GM19351 (cell line): ENCODE data around the gene ZFPM1.

Source experiments
- ATAC-seq: cut with Tn5 transposase; IDR thresholded peaks from one replicate; pipeline ENCODE4 v1.9.1; 2021; ENCODE audit warnings: mild to moderate bottlenecking, moderate library complexity; ENCODE audit not compliant: unreplicated experiment

Gene ZFPM1

DNA sequence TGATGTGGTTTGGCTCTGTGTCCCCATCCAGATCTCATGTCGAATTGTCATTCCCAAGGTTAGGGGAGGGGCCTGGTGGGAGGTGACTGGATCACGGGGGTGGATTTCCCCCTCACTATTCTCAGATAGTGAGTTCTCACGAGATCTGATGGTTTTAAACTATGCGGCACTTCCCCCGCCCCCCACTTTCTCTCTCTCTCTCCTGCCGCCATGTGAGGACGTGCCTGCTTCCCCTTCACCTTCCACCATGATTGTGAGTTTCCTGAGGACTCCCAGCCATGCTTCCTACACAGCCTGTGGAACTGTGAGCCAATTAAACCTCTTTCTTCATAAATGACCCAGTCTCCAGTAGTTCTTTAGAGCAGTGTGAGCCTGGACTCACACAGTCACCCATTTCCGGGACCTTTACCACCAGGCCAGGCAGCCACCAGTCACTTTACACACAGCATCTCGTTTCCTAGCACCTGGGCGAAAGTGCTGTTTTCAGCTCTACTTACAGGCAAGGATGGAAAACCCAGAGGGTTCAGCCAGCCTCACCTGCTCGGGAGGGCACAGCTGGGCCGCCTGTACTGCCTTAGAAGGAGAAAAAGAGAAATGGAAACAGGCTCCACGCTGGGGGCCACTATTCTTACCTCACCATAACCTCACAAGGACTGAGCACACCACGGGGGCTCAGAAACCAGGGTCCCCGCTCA lies 103.4 kb downstream of the ZFPM1 start:
- ATAC-seq = no peak

GRCh38 chr16:88558457-88559442 lies 105.7 kb downstream of the ZFPM1 start:
- no peak for ATAC-seq

GRCh38 chr16:88560714-88561484 lies 107.8 kb downstream of the ZFPM1 start:
- ATAC-seq = no peak

DNA sequence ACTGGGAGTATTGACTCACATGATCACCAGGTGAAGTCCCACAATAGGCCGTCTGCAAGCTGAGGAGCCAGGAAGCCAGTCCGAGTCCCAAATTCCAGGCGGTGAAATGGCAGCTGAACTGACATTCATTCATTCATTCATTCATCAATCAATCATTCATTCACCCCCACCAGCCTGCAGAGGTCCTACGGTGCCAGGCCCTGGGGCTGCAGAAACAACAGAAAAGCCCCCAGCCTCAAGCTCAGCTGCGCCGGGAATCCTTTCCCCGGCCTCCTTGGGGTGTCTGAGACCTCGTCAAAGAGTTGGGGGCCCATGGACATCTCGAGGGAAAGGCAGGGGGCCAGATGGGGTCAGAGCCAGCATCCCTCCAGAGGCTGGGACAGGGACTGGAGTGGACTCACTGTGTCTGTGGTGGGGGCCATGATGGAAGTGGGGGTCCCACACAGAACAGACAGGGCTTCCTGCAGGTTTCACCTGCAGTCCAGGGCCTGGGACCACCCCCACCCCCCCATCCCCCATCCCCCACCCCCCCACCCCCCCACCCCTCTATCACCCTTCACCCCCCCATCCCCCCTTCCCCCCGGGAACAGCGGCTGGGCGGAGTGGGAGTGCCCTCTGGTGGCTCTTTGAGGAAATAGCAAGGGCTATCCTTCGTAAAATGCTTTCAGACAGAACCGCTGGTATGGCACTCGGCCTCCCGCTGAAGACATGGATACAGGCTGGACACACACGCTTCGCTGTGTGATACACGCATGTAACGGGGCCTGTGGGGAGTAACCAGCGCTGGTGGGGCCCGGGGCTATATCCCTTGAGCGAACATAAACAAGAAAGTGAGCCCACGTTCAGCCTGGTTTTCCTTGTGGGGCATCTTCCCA lies 108.6 kb downstream of the ZFPM1 start:
- ATAC-seq = no peak

- no peak for ATAC-seq
These were observed 113.1 kb downstream of the ZFPM1 start for GRCh38 chr16:88566158-88566557.

GRCh38 chr16:88568710-88569613 lies 115.9 kb downstream of the ZFPM1 start:
- no peak for ATAC-seq

- peak; percentile 29 for ATAC-seq
These were observed 116.5 kb downstream of the ZFPM1 start for GRCh38 chr16:88569614-88569984.

GRCh38 chr16:88569985-88570690 lies 117.1 kb downstream of the ZFPM1 start, which contains the start of gene ZC3H18:
Gene ZC3H18 (plus strand): TSS chr16:88570403. CDS start chr16:88577124, 6,721 bp downstream.
- ATAC-seq = peak; percentile 72

DNA sequence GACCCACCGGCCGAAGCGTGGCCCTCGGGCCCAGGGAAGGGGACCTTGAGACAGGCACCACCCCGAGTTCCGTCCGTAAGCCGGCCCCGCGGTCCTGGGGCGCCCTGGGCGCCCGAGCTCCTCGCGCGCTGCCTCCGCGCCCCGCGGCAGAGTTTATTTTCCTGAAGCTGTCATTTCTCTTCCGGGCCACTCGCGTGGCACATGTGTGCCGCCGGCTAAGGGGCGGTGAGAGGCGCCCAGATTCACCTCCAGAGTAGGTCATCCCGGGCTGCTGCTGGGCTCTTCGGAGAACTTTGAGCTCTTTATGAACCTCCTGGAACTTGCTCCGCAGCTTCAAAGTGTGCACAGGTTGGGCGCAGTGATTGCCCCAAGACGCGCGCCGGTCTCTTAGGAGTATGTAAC lies 117.6 kb downstream of the ZFPM1 start:
- ATAC-seq = peak; percentile 23

DNA sequence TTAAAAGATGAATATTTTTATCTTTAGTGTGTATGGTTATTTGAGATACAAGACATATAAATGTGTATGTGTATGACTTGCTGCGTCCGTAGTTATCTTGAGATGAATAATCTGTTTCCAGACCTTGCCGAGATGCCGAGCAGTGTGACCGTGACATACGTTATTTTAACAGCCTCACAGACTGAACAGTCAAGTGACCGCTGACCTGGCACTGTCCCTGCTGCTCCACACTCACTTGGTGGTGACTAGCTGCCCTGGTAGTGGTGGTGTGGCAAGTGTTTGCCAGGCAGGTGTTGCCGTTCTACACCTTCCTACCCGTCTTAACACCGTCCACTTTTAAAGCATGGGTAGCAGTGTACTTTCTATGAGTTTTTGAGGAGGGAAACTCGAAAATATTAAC lies 122.2 kb downstream of the ZFPM1 start:
- no peak for ATAC-seq

- ATAC-seq = no peak
These were observed 123.2 kb downstream of the ZFPM1 start for GRCh38 chr16:88576307-88576706.

DNA sequence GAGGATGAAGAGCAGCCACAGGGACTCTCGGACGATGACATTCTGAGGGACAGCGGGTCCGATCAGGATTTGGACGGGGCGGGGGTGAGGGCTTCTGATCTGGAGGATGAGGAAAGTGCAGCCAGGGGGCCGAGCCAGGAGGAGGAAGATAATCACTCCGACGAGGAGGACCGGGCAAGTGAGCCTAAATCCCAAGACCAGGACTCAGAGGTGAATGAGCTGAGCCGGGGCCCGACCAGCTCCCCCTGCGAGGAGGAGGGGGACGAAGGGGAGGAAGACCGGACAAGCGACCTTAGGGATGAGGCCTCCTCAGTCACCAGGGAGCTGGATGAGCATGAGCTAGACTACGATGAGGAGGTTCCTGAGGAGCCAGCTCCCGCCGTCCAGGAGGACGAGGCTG lies 124.1 kb downstream of the ZFPM1 start:
- no peak for ATAC-seq

DNA sequence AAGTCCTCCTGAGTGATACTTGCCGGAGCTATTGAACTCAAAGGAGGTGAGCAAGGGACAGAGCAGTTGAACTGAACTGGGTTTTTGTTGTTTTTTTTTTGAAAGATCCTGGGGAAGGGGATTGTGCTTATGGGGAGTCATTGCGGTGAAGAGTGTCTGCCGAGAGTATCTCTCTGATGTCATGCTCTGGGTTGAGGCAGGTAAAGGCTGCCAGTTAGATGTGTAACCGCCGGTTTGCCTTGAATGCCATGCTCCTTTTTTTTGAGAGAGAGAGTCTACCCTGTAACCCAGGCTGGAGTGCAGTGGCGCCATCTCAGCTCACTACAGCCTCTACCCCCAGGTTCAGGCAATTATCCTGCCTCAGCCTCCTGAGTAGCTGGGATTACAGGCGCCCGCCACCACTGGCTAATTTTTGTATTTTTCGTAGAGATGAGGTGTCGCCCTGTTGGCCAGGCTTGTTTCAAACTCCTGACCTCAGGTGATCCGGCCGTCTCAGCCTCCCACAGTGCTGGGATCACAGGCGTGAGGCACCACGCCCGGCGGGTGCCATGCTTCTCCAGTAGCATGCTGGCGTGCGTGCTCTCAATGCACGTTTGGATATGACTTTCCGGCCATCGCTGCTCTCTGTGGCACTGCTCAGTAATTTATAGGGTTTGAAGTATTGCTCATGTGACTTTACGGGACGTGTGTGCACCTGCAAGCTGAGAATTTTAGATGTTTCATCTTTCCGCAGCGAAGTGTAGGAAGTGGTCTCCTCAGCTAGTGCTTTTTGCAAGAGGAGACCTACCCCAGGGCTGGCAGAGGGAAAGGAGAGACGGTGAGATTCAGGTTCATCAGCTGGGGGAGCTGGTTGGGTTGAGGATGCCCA lies 125.6 kb downstream of the ZFPM1 start:
- no peak for ATAC-seq

- no peak for ATAC-seq
These were observed 127.3 kb downstream of the ZFPM1 start for GRCh38 chr16:88580371-88580770.

DNA sequence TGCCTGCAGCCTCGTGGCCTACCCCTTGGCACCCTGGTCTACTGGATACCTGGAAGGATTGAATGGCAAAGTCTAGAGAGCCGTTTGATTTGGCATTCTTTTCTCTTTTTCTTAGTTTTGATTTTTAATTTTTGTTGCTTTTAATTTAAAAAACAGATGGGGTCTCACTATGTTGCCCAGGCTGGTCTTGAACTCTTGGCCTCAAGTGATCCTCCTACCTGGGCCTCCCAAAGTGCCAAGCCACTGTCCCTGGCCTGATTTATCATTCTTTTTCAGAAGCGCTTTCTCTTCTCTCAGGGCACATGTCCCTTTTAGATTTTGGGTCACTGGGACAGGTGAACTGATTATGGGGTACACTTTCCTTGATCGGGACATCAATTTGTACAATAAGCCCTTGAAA lies 128.0 kb downstream of the ZFPM1 start:
- no peak for ATAC-seq

- ATAC-seq = no peak
These were observed 130.0 kb downstream of the ZFPM1 start for GRCh38 chr16:88582912-88583575.

GRCh38 chr16:88584676-88585075 lies 131.6 kb downstream of the ZFPM1 start:
- ATAC-seq = no peak
